Epithelial cell of proximal tubule (primary cell): ENCODE results near the gene TCP11L1. TPM values are rescaled to one million over a fixed set of nuclear protein-coding genes. Genes with fewer than 3 reads are reported as not detected.

Source experiments
- total RNA-seq: library from RNA; depleted of rRNA; stranded (reverse); fragments of >200 nt; gene quantifications from 2 replicates; pipeline ENCODE4 v1.2.3, GENCODE V29; 2015

TCP11L1 gene
- total RNA-seq, 1 donor from 2014 or later = 15.2 TPM

Other genes starting within 250 kb of the TCP11L1 start
- gene CCDC73, start 244.9 kb upstream of the TCP11L1 start, total RNA-seq = not detected in 2 replicates
- 2.7 and 3.1 TPM in 2 replicates for gene PRRG4, start 209.6 kb upstream of the TCP11L1 start, total RNA-seq
- 12.7 and 18.6 TPM in 2 replicates for gene QSER1, start 146.8 kb upstream of the TCP11L1 start, total RNA-seq
- gene DEPDC7, start 23.7 kb upstream of the TCP11L1 start, total RNA-seq = 2.2 and 2.5 TPM in 2 replicates
- 30.0 and 45.1 TPM in 2 replicates for gene CSTF3, start 121.9 kb downstream of the TCP11L1 start, total RNA-seq
- gene HIPK3, start 217.8 kb downstream of the TCP11L1 start, total RNA-seq = 21.3 and 26.9 TPM in 2 replicates